Vagina (tissue), 2 donors: ENCODE results near the gene TBCD. TPM values are rescaled to one million over a fixed set of nuclear protein-coding genes. Genes with fewer than 3 reads are reported as not detected.
A peak's percentile ranks its signal among the peaks of the same experiment; 100 is the strongest.

Source experiments
- DNase-seq, 2 donors: peaks; one replicate each; pipeline ENCODE4 v3.0.0-alpha.2; 2017; ENCODE audit errors: extremely low spot score in 2 of 2
- H3K27ac ChIP-seq: fragments of 200-600 bp; sonication (generic); one replicate; pipeline ENCODE4 v1.5.1; 2019
- H3K27me3 ChIP-seq: fragments of 200-600 bp; sonication (generic); one replicate; pipeline ENCODE4 v1.5.1; 2019
- H3K36me3 ChIP-seq, 2 donors: fragments of 200-600 bp; sonication (generic); one replicate each; pipeline ENCODE4 v1.5.1; 2017 to 2019
- H3K4me1 ChIP-seq: fragments of 200-600 bp; sonication (generic); one replicate; pipeline ENCODE4 v1.5.1; 2019
- H3K4me3 ChIP-seq, 2 donors: fragments of 200-600 bp; sonication (generic); 1 replicate in 1 of 2; 2 replicates in 1 of 2; pipeline ENCODE4 v1.5.1; 2016 to 2019
- H3K9me3 ChIP-seq: fragments of 200-600 bp; sonication (generic); one replicate; pipeline ENCODE4 v1.5.1; 2019
- POLR2A ChIP-seq, 2 donors: fragments of 450-650 bp; IDR thresholded peaks; one replicate each; pipeline ENCODE4 v1.6.1; 2017; ENCODE audit warnings: antibody characterized with exemption in 2 of 2, mild to moderate bottlenecking in 2 of 2, moderate library complexity in 2 of 2
- POLR2AphosphoS5 ChIP-seq, 2 donors: sonication (generic); formaldehyde crosslinking; IDR thresholded peaks; one replicate each; pipeline ENCODE4 v1.9.0; 2017; ENCODE audit warnings: antibody characterized with exemption in 2 of 2, mild to moderate bottlenecking in 2 of 2, low read depth in 1 of 2; ENCODE audit not compliant: insufficient read depth in 1 of 2
- intact Hi-C: fragments of 100-400 bp; cut with DNase I; formaldehyde crosslinking; loops from one replicate; pipeline ENCODE4 v1.15.1; 2023
- total RNA-seq: library from RNA; depleted of rRNA; stranded (reverse); fragments of >200 nt; gene quantifications from one replicate; pipeline ENCODE4 v1.2.3, GENCODE V29; 2016
- TF ChIP-seq, protein P1 (sequence below), 3 experiments: fragments of 450-650 bp in 2 of 3; fragments of 200-600 bp in 1 of 3; sonication (generic) in 1 of 3; IDR thresholded peaks; one replicate each; pipeline ENCODE4 v1.5.1; 2017 to 2019; ENCODE audit warnings: antibody characterized with exemption in 3 of 3, mild to moderate bottlenecking in 2 of 3, moderate library complexity in 2 of 3

The TBCD gene
- total RNA-seq, 1 donor from 2014 or later = 79.3 TPM

- intact Hi-C loops = no loop called here
- H3K27ac ChIP-seq = peak overlapping the region; percentile 83
- H3K27me3 ChIP-seq = no peaks in the 10 kb centered on the region
- peak overlapping the region; percentile 17 to 37 for H3K4me3 ChIP-seq
- peaks cover 0 to 9% of the 10 kb centered on the region in 2 donors for H3K36me3 ChIP-seq
- no peak for DNase-seq
- TF ChIP-seq POLR2A (IDR thresholded peaks at IDR 0.05) (no peak), POLR2AphosphoS5 (IDR thresholded peaks at IDR 0.05; ENCODE audit: insufficient read depth in 1 of 2, low read depth in 1 of 2) (peak in 1 of 2 donors; percentile 19)
- TF ChIP-seq, protein P1, sequence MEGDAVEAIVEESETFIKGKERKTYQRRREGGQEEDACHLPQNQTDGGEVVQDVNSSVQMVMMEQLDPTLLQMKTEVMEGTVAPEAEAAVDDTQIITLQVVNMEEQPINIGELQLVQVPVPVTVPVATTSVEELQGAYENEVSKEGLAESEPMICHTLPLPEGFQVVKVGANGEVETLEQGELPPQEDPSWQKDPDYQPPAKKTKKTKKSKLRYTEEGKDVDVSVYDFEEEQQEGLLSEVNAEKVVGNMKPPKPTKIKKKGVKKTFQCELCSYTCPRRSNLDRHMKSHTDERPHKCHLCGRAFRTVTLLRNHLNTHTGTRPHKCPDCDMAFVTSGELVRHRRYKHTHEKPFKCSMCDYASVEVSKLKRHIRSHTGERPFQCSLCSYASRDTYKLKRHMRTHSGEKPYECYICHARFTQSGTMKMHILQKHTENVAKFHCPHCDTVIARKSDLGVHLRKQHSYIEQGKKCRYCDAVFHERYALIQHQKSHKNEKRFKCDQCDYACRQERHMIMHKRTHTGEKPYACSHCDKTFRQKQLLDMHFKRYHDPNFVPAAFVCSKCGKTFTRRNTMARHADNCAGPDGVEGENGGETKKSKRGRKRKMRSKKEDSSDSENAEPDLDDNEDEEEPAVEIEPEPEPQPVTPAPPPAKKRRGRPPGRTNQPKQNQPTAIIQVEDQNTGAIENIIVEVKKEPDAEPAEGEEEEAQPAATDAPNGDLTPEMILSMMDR (IDR thresholded peaks at IDR 0.05) = no peak
- no peaks in the 10 kb centered on the region for H3K9me3 ChIP-seq
- H3K4me1 ChIP-seq = peaks cover 13% of the 10 kb centered on the region
Observed at GRCh38 chr17:82837586-82838320, 85.9 kb downstream of the TBCD start.

GRCh38 chr17:82838386-82839063 lies 86.7 kb downstream of the TBCD start:
- peaks cover 0 to 1% of the 10 kb centered on the region in 2 donors for H3K36me3 ChIP-seq
- DNase-seq = no peak
- intact Hi-C loops = no loop called here
- TF ChIP-seq, protein P1 (IDR thresholded peaks at IDR 0.05) = no peak
- TF ChIP-seq POLR2A (IDR thresholded peaks at IDR 0.05) (no peak), POLR2AphosphoS5 (IDR thresholded peaks at IDR 0.05; ENCODE audit: insufficient read depth in 1 of 2, low read depth in 1 of 2) (peak in 1 of 2 donors; percentile 55)
- no peaks in the 10 kb centered on the region for H3K27me3 ChIP-seq
- H3K9me3 ChIP-seq = no peaks in the 10 kb centered on the region
- peaks cover 13% of the 10 kb centered on the region for H3K4me1 ChIP-seq
- H3K27ac ChIP-seq = peak overlapping the region; percentile 83
- H3K4me3 ChIP-seq = peak overlapping the region; percentile 12 to 37

DNA sequence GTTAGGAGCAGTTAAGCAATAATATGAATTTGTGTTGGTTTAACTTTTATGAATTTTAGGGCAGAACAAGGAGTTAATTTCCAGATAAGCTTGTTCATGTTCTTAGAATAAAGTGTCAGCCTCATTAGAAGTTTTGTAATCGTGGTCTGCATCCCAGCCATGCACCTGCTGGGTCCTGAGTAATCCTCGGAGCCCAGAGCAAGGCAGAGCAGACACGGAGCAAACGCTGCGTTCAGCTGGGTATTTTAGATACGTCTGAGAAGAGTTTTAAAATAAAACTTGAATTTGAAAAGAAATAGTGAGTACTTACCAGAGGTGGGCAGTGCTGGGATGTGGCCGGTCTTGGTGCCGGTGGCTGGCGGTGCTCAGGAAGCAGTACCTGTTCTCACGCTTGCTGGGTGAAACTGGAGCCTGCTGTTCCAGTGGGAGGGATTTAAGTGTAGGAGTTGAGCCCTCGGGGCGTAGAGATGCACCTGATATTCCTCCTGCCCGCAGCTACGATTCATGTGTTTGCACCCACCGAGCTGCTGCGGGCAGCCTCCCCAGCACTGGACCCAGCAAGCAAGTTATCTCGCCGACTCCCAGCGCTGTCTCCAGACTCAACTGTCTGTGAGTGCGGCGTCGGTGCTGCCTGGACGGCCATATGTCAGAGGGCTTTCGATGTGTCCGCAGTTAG lies 87.9 kb downstream of the TBCD start, which contains the start of gene ZNF750:
ZNF750 (minus strand) TSS at position 406 of the 676 bp plus-strand sequence. CDS start 7,568 bp downstream, outside the sequence.
- H3K36me3 ChIP-seq = no peaks in the 10 kb centered on the region
- H3K9me3 ChIP-seq = no peaks in the 10 kb centered on the region
- H3K4me1 ChIP-seq = peaks cover 13% of the 10 kb centered on the region
- peak within 1 kb of the TSS; percentile 83 for H3K27ac ChIP-seq
- peak within 1 kb of the TSS in 1 of 2 donors; percentile 37 for H3K4me3 ChIP-seq
- DNase-seq = no peak
- intact Hi-C loops = no loop called here
- H3K27me3 ChIP-seq = no peaks in the 10 kb centered on the region
- TF ChIP-seq POLR2AphosphoS5 (IDR thresholded peaks at IDR 0.05; ENCODE audit: insufficient read depth in 1 of 2, low read depth in 1 of 2) (peak in 1 of 2 donors; percentile 25), POLR2A (IDR thresholded peaks at IDR 0.05) (no peak)
- TF ChIP-seq, protein P1 (IDR thresholded peaks at IDR 0.05) = no peak

- Histone ChIP-seq H3K4me3 (peak overlapping the region in 1 of 2 donors; percentile 37), H3K27ac (peak overlapping the region; percentile 83), H3K36me3 (no peaks in the 10 kb centered on the region), H3K27me3 (no peaks in the 10 kb centered on the region), H3K4me1 (peaks cover 13% of the 10 kb centered on the region), H3K9me3 (no peaks in the 10 kb centered on the region)
- TF ChIP-seq POLR2AphosphoS5 (IDR thresholded peaks at IDR 0.05; ENCODE audit: insufficient read depth in 1 of 2, low read depth in 1 of 2) = no peak
- TF ChIP-seq, protein P1 (IDR thresholded peaks at IDR 0.05) = no peak
- no peak for TF ChIP-seq POLR2A (IDR thresholded peaks at IDR 0.05)
- intact Hi-C loops = no loop called here
- no peak for DNase-seq
Observed at GRCh38 chr17:82840431-82840831, 88.6 kb downstream of the TBCD start.
